HG03025 (cell line): ENCODE measurements around the gene TSPAN14.

Experiments
- ATAC-seq: cut with Tn5 transposase; IDR thresholded peaks from one replicate; pipeline ENCODE4 v1.9.1; 2021; ENCODE audit warnings: mild to moderate bottlenecking, moderate library complexity; ENCODE audit not compliant: unreplicated experiment, low FRiP score

Gene TSPAN14

GRCh38 chr10:80580638-80581468, 126.7 kb downstream of the TSPAN14 start:
- no peak for ATAC-seq

- no peak for ATAC-seq
Measured at GRCh38 chr10:80581469-80581835, 127.3 kb downstream of the TSPAN14 start.

- no peak for ATAC-seq
Measured at GRCh38 chr10:80582286-80582960, 128.3 kb downstream of the TSPAN14 start.
